Putamen (tissue), 1 donor: Measurements from ENCODE around the gene CHAD.

Source experiments
- DNase-seq: peaks from one replicate; pipeline ENCODE4 v3.0.0-alpha.2; 2016; ENCODE audit warnings: low spot score

Gene CHAD

GRCh38 chr17:50468304-50469207 is at the start of gene CHAD:
TSS of gene CHAD (minus strand) at chr17:50468880. CDS start at chr17:50468813, 67 bp downstream.
- DNase-seq, result no peak

- DNase-seq, result no peak
These were observed 49.1 kb upstream of the CHAD start for GRCh38 chr17:50517504-50518383.

- no peak for DNase-seq
These were observed 48.3 kb upstream of the CHAD start for GRCh38 chr17:50517011-50517410.

- no peak for DNase-seq
These were observed 46.4 kb upstream of the CHAD start for GRCh38 chr17:50514936-50515702.

- DNase-seq, result no peak
These were observed 45.7 kb upstream of the CHAD start for GRCh38 chr17:50514388-50514787.

GRCh38 chr17:50513495-50513894 is 44.8 kb upstream of the CHAD start:
- no peak for DNase-seq

GRCh38 chr17:50511058-50511457 is 42.4 kb upstream of the CHAD start:
- no peak for DNase-seq

GRCh38 chr17:50508573-50509460 is 40.1 kb upstream of the CHAD start:
- no peak for DNase-seq

GRCh38 chr17:50507871-50508572 is 39.3 kb upstream of the CHAD start, which contains the start of gene MYCBPAP:
TSS of gene MYCBPAP (plus strand) at chr17:50508439. CDS start at chr17:50508675, 236 bp downstream.
- peak; percentile 73 for DNase-seq

GRCh38 chr17:50506298-50506697 is 37.6 kb upstream of the CHAD start:
- no peak for DNase-seq

- no peak for DNase-seq
These were observed 37.0 kb upstream of the CHAD start for GRCh38 chr17:50505591-50506130.

- DNase-seq, result no peak
These were observed 33.8 kb upstream of the CHAD start for GRCh38 chr17:50502301-50502990.

- DNase-seq, result no peak
These were observed 32.4 kb upstream of the CHAD start for GRCh38 chr17:50501054-50501453.

- DNase-seq, result no peak
These were observed 31.0 kb upstream of the CHAD start for GRCh38 chr17:50499721-50500120.

GRCh38 chr17:50499270-50499669 is 30.6 kb upstream of the CHAD start:
- no peak for DNase-seq

- DNase-seq, result no peak
These were observed 29.6 kb upstream of the CHAD start for GRCh38 chr17:50498021-50498874.

- no peak for DNase-seq
These were observed 27.2 kb upstream of the CHAD start for GRCh38 chr17:50495918-50496317.

GRCh38 chr17:50495217-50495823 is 26.6 kb upstream of the CHAD start:
- no peak for DNase-seq
